ENCODE measurements around the gene ARHGEF28.

Gene ARHGEF28

GRCh38 chr5:73954381-73954780, 328.4 kb downstream of the ARHGEF28 start:
- H3K27ac ChIP-seq (ENCODE audit: low read depth, low read length): no peak overlapping the region
- H3K27me3 ChIP-seq (ENCODE audit: insufficient read depth, low read length): no peaks in the 10 kb centered on the region
- H3K4me1 ChIP-seq (ENCODE audit: control insufficient read depth, insufficient read depth, low read length, unreplicated experiment): peaks cover 9% of the 10 kb centered on the region
- H3K4me3 ChIP-seq (ENCODE audit: low read depth, low read length): no peak overlapping the region
- no peaks in the 10 kb centered on the region for H3K79me2 ChIP-seq (ENCODE audit: control insufficient read depth, insufficient read depth, low read length, unreplicated experiment)
- no peaks in the 10 kb centered on the region for H3K36me3 ChIP-seq (ENCODE audit: insufficient read depth, low read length)
- no peak overlapping the region for H2AFZ ChIP-seq (ENCODE audit: low read length, unreplicated experiment)

GRCh38 chr5:73955271-73955846, 329.4 kb downstream of the ARHGEF28 start:
- H3K27ac ChIP-seq (ENCODE audit: low read depth, low read length): no peak overlapping the region
- no peaks in the 10 kb centered on the region for H3K36me3 ChIP-seq (ENCODE audit: insufficient read depth, low read length)
- H3K27me3 ChIP-seq (ENCODE audit: insufficient read depth, low read length): no peaks in the 10 kb centered on the region

GRCh38 chr5:73957397-73958001, 331.5 kb downstream of the ARHGEF28 start:
- H3K4me3 ChIP-seq (ENCODE audit: low read depth, low read length): no peak overlapping the region
- H2AFZ ChIP-seq (ENCODE audit: low read length, unreplicated experiment): no peak overlapping the region
- no peaks in the 10 kb centered on the region for H3K36me3 ChIP-seq (ENCODE audit: insufficient read depth, low read length)
- no peaks in the 10 kb centered on the region for H3K79me2 ChIP-seq (ENCODE audit: control insufficient read depth, insufficient read depth, low read length, unreplicated experiment)
- H3K4me1 ChIP-seq (ENCODE audit: control insufficient read depth, insufficient read depth, low read length, unreplicated experiment): no peaks in the 10 kb centered on the region
- H3K27ac ChIP-seq (ENCODE audit: low read depth, low read length): no peak overlapping the region
- no peaks in the 10 kb centered on the region for H3K27me3 ChIP-seq (ENCODE audit: insufficient read depth, low read length)

More at GRCh38 chr5:73955271-73955846, 329.4 kb downstream of the ARHGEF28 start:
- H2AFZ ChIP-seq (ENCODE audit: low read length, unreplicated experiment): no peak overlapping the region
- H3K79me2 ChIP-seq (ENCODE audit: control insufficient read depth, insufficient read depth, low read length, unreplicated experiment): no peaks in the 10 kb centered on the region
- H3K4me1 ChIP-seq (ENCODE audit: control insufficient read depth, insufficient read depth, low read length, unreplicated experiment): peaks cover 5% of the 10 kb centered on the region
- H3K4me3 ChIP-seq (ENCODE audit: low read depth, low read length): no peak overlapping the region

GRCh38 chr5:73958037-73958436, 332.0 kb downstream of the ARHGEF28 start:
- no peak overlapping the region for H3K4me3 ChIP-seq (ENCODE audit: low read depth, low read length)
- no peak overlapping the region for H3K27ac ChIP-seq (ENCODE audit: low read depth, low read length)
- H3K4me1 ChIP-seq (ENCODE audit: control insufficient read depth, insufficient read depth, low read length, unreplicated experiment): no peaks in the 10 kb centered on the region
- H3K79me2 ChIP-seq (ENCODE audit: control insufficient read depth, insufficient read depth, low read length, unreplicated experiment): no peaks in the 10 kb centered on the region
- H2AFZ ChIP-seq (ENCODE audit: low read length, unreplicated experiment): no peak overlapping the region
- H3K27me3 ChIP-seq (ENCODE audit: insufficient read depth, low read length): no peaks in the 10 kb centered on the region
- no peaks in the 10 kb centered on the region for H3K36me3 ChIP-seq (ENCODE audit: insufficient read depth, low read length)

- no peaks in the 10 kb centered on the region for H3K4me1 ChIP-seq (ENCODE audit: control insufficient read depth, insufficient read depth, low read length, unreplicated experiment)
- H3K27me3 ChIP-seq (ENCODE audit: insufficient read depth, low read length): no peaks in the 10 kb centered on the region
- no peaks in the 10 kb centered on the region for H3K79me2 ChIP-seq (ENCODE audit: control insufficient read depth, insufficient read depth, low read length, unreplicated experiment)
- H2AFZ ChIP-seq (ENCODE audit: low read length, unreplicated experiment): no peak overlapping the region
- H3K36me3 ChIP-seq (ENCODE audit: insufficient read depth, low read length): no peaks in the 10 kb centered on the region
- no peak overlapping the region for H3K4me3 ChIP-seq (ENCODE audit: low read depth, low read length)
- no peak overlapping the region for H3K27ac ChIP-seq (ENCODE audit: low read depth, low read length)
These were observed 334.0 kb downstream of the ARHGEF28 start for GRCh38 chr5:73960023-73960422.

GRCh38 chr5:73960426-73960825, 334.4 kb downstream of the ARHGEF28 start:
- H3K27me3 ChIP-seq (ENCODE audit: insufficient read depth, low read length): no peaks in the 10 kb centered on the region
- H3K36me3 ChIP-seq (ENCODE audit: insufficient read depth, low read length): no peaks in the 10 kb centered on the region
- no peak overlapping the region for H3K27ac ChIP-seq (ENCODE audit: low read depth, low read length)
- no peak overlapping the region for H3K4me3 ChIP-seq (ENCODE audit: low read depth, low read length)
- H2AFZ ChIP-seq (ENCODE audit: low read length, unreplicated experiment): no peak overlapping the region
- no peaks in the 10 kb centered on the region for H3K79me2 ChIP-seq (ENCODE audit: control insufficient read depth, insufficient read depth, low read length, unreplicated experiment)
- no peaks in the 10 kb centered on the region for H3K4me1 ChIP-seq (ENCODE audit: control insufficient read depth, insufficient read depth, low read length, unreplicated experiment)

GRCh38 chr5:73962801-73963425, 336.9 kb downstream of the ARHGEF28 start:
- H3K79me2 ChIP-seq (ENCODE audit: control insufficient read depth, insufficient read depth, low read length, unreplicated experiment): no peaks in the 10 kb centered on the region
- no peaks in the 10 kb centered on the region for H3K36me3 ChIP-seq (ENCODE audit: insufficient read depth, low read length)
- H3K27me3 ChIP-seq (ENCODE audit: insufficient read depth, low read length): no peaks in the 10 kb centered on the region
- no peak overlapping the region for H2AFZ ChIP-seq (ENCODE audit: low read length, unreplicated experiment)
- no peak overlapping the region for H3K4me3 ChIP-seq (ENCODE audit: low read depth, low read length)
- H3K4me1 ChIP-seq (ENCODE audit: control insufficient read depth, insufficient read depth, low read length, unreplicated experiment): no peaks in the 10 kb centered on the region
- H3K27ac ChIP-seq (ENCODE audit: low read depth, low read length): no peak overlapping the region

- Histone ChIP-seq H2AFZ (ENCODE audit: low read length, unreplicated experiment) (no peak overlapping the region), H3K36me3 (ENCODE audit: insufficient read depth, low read length) (no peaks in the 10 kb centered on the region), H3K79me2 (ENCODE audit: control insufficient read depth, insufficient read depth, low read length, unreplicated experiment) (no peaks in the 10 kb centered on the region), H3K4me1 (ENCODE audit: control insufficient read depth, insufficient read depth, low read length, unreplicated experiment) (peaks cover 6% of the 10 kb centered on the region), H3K4me3 (ENCODE audit: low read depth, low read length) (no peak overlapping the region), H3K27ac (ENCODE audit: low read depth, low read length) (no peak overlapping the region), H3K27me3 (ENCODE audit: insufficient read depth, low read length) (no peaks in the 10 kb centered on the region)
These were observed 338.4 kb downstream of the ARHGEF28 start for GRCh38 chr5:73964352-73964865.

GRCh38 chr5:73966451-73966850, 340.5 kb downstream of the ARHGEF28 start:
- no peak overlapping the region for H3K4me3 ChIP-seq (ENCODE audit: low read depth, low read length)
- H3K27me3 ChIP-seq (ENCODE audit: insufficient read depth, low read length): 0 out of 2 replicates have a peak, but pooled peaks cover 9% of the 10 kb centered on the region
- H3K79me2 ChIP-seq (ENCODE audit: control insufficient read depth, insufficient read depth, low read length, unreplicated experiment): no peaks in the 10 kb centered on the region
- H3K27ac ChIP-seq (ENCODE audit: low read depth, low read length): no peak overlapping the region
- peaks cover 6% of the 10 kb centered on the region for H3K4me1 ChIP-seq (ENCODE audit: control insufficient read depth, insufficient read depth, low read length, unreplicated experiment)
- H2AFZ ChIP-seq (ENCODE audit: low read length, unreplicated experiment): no peak overlapping the region
- H3K36me3 ChIP-seq (ENCODE audit: insufficient read depth, low read length): no peaks in the 10 kb centered on the region

GRCh38 chr5:73967347-73967746, 341.4 kb downstream of the ARHGEF28 start:
- no peaks in the 10 kb centered on the region for H3K79me2 ChIP-seq (ENCODE audit: control insufficient read depth, insufficient read depth, low read length, unreplicated experiment)
- H3K4me1 ChIP-seq (ENCODE audit: control insufficient read depth, insufficient read depth, low read length, unreplicated experiment): peaks cover 6% of the 10 kb centered on the region
- H2AFZ ChIP-seq (ENCODE audit: low read length, unreplicated experiment): no peak overlapping the region
- no peak overlapping the region for H3K4me3 ChIP-seq (ENCODE audit: low read depth, low read length)
- H3K36me3 ChIP-seq (ENCODE audit: insufficient read depth, low read length): no peaks in the 10 kb centered on the region
- H3K27me3 ChIP-seq (ENCODE audit: insufficient read depth, low read length): 0 out of 2 replicates have a peak, but pooled peaks cover 9% of the 10 kb centered on the region
- no peak overlapping the region for H3K27ac ChIP-seq (ENCODE audit: low read depth, low read length)

- Histone ChIP-seq H3K4me1 (ENCODE audit: control insufficient read depth, insufficient read depth, low read length, unreplicated experiment) (peaks cover 6% of the 10 kb centered on the region), H3K79me2 (ENCODE audit: control insufficient read depth, insufficient read depth, low read length, unreplicated experiment) (no peaks in the 10 kb centered on the region), H2AFZ (ENCODE audit: low read length, unreplicated experiment) (no peak overlapping the region), H3K27me3 (ENCODE audit: insufficient read depth, low read length) (0 out of 2 replicates have a peak, but pooled peaks cover 9% of the 10 kb centered on the region), H3K4me3 (ENCODE audit: low read depth, low read length) (no peak overlapping the region), H3K36me3 (ENCODE audit: insufficient read depth, low read length) (no peaks in the 10 kb centered on the region), H3K27ac (ENCODE audit: low read depth, low read length) (no peak overlapping the region)
These were observed 342.2 kb downstream of the ARHGEF28 start for GRCh38 chr5:73968246-73968645.
